NCI-H2107 (cell line): Measurements from ENCODE around the gene TICAM2.

Experiments
- DNase-seq: peaks from one replicate; lab custom pipeline; 2025; lab: John Stamatoyannopoulos, UW

TICAM2 gene

DNA sequence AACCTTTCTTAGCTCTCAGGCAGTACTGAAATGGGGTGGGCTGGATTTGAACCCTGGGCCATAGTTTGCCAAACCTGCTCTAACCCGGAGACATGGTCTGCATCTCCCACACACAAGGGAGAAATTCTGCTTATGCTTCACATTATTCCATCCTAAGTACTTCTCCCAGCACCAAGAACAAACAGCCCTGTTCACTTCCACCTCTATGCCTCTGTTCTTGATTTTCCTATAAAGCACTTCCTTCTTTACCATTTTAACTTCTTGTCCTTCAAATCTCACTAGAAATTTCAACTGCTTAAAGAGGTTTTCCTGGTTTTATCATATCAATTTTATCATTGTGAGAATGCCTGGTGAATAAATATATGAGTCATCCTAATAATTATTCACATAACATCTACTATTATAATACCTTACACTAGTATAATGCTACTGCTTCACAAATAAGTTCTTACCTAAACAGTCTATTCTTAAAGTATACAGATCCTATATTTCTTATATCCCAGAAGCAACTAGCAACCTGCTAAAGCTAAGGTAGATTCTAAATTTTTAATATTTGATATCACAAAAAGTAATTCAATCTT, 70.4 kb downstream of the TICAM2 start:
- DNase-seq = no peak

DNA sequence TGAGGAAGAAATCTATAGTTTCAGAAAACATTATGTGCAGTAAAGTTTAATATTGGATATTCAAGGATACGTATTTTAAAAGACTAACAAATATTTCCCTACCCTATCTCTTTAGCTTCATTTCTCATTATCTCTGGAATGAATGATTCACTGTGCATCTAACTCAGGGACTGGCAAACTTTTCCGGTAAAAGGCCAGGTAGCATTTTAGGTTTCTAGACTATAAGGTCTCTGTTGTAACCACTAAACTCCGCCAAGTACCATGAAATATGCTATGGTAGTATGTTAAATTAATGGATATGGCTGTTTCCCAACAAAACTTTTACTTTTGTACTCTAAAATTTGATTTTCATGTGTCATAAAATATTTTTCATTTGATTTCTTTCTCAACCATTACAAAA, 70.9 kb downstream of the TICAM2 start:
- DNase-seq = no peak

DNA sequence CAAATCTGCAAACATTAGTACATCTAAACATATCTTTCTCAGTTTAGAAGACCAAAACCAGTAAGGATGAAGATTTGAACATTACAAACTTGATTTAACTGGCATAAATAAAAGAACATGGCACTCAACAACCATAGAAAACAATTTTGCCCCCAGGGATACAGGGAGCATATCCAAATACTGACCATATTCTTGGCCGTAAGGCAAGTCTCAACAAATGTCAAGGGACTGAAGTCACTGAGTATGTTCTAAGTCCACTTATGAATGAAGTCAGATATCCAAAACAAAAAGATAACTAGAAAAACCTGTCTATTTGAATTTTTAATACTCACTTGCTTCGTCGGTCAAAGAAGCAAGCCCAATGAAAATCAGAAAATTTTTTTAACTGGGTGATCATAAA, 71.9 kb downstream of the TICAM2 start:
- no peak for DNase-seq
